Left kidney (tissue), 2 donors: ENCODE measurements around the gene ASPM. TPM values are rescaled to one million over a fixed set of nuclear protein-coding genes. Genes with fewer than 3 reads are reported as not detected.
"Not testable (repeated sequence)": the region's sequence is repeated elsewhere in the genome, so short reads cannot be mapped to it uniquely, and the experiment has no call there.

Experiments
- DNase-seq: peaks from one replicate; pipeline ENCODE4 v3.0.0-alpha.2; 2013
- polyA plus RNA-seq: library from polyadenylated mRNA; unstranded; fragments of 120-200 nt; gene quantifications from one replicate; pipeline ENCODE4 v1.2.1, GENCODE V29; 2013; ENCODE audit not compliant: insufficient read length

ASPM gene
- polyA plus RNA-seq, 1 donor: 38.6 TPM

GRCh38 chr1:197144570-197145325 lies 1.7 kb downstream of the ASPM start:
- no peak for DNase-seq

DNA sequence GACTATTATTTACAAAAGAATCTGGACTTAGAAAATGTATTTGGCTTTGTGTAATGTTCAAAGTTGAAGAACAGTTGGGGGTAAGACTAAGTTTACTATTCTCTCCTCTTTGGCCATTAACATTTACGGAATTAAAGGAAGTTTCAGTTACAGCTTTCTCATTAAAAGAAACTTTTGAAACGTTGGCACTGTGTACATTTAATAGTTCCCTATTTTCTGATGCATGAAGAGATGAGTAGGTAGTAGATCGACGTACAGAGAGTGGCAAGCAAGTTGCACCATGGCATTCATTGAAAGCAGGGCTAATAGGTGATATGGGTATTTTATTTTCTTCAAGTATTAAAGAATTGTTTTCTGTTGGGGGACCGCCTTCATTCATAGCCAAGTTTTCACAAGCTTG lies 3.2 kb downstream of the ASPM start:
- DNase-seq: no peak

DNA sequence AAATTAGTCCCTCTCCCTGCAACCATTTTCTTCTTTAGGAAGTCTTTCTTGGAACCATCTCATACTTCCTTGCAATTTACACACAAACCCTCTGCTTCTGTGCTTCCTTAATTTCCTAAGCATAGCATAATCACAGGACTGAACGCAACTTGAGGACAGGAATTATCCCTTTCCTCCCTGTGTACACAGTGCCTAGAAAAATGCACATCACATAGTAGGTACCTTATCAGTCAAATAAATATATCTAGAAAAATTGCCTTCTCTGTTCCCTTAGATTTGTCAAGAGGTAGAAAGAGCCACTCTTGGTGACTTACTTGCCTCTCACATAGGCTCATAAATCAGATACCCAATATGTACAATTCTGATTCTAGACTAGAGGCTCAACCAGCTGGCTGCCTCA lies 4.9 kb downstream of the ASPM start:
- no peak for DNase-seq

GRCh38 chr1:197140121-197140520 lies 6.3 kb downstream of the ASPM start:
- DNase-seq: no peak

DNA sequence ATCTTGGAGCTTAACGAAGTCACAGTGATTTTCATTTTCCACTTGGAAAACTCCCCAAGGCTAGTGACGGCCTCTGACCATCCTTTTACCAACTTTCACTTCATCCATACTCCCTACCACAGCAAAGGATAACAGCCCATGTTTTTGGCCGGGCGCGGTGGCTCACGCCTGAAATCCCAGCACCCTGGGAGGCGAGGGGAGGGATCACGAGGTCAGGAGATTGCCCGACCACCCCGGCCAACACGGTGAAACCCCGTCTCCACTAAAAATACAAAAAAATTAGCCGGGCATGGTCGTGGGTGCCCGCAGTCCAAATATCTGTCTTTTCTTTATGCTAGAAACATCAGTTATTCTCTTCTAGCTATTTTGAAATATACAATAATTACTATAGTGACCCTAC lies 7.3 kb downstream of the ASPM start:
- no peak for DNase-seq

GRCh38 chr1:197137322-197137721 lies 9.1 kb downstream of the ASPM start:
- DNase-seq: no peak

DNA sequence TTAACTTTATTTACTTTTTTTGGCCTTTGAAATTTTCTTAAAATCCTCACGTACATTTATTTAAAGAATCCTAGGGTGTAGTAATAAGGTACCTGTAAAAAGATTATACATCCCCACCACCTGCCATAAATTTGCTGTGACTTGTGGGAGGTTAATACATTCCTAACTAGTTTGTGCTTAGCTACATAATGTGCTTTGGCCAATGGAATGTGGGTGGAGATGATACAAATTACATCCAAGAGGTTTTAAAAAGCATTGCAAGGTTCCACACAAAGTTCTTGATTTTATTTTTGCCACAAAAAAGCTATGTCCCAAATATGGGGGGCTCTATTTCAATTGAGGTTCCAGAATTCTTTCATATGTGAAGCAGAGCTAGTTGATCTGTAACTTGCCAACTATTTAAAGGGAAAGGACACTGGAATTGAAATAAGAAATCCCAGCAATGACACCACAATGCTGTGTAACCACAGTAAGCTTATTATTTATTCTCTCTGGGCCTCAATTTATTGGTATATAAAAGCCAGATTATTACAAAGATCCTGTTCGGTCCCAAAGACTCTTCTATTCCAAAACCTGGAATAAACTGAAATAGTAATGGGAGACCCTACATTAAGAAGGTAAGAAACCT lies 15.7 kb downstream of the ASPM start:
- DNase-seq: no peak

DNA sequence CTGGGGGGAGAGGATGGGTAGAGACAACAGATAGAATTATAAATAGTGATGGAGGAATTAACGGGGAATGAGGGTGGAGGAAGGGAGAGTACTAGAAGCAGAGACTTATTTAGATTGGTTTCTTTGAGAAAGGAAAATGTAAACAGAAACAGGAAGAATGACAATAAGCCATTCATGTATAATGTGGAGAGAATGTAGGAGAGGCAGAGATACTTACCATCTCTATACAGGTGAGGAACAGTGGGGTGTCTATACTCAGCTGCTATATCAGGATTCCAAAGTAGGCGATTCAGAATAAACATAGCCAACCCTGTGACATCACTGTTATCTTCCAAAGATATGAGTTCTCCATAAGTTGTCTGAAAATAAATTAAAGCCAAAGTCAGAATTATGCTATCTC lies 16.8 kb downstream of the ASPM start:
- DNase-seq: no peak

GRCh38 chr1:197127246-197127912 lies 19.1 kb downstream of the ASPM start:
- no peak for DNase-seq

DNA sequence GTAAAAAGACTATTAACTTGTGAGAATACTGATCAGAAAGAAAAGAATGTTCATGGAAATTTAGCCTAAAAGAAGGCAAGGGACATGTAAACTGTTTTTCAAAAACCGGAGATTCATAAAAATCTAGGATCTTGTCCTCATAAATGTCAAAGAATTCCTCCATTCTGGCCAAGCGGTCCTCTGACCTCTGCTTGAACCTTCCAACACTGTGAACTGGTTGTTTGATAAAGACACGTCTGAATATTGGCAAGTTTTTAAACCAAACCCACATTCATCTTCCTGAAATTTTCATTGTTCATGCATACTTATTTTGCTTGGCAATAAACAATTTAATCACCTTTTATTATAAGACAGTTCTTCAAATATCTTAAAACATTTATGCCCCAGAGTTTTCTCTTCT lies 19.8 kb downstream of the ASPM start:
- DNase-seq: no peak

DNA sequence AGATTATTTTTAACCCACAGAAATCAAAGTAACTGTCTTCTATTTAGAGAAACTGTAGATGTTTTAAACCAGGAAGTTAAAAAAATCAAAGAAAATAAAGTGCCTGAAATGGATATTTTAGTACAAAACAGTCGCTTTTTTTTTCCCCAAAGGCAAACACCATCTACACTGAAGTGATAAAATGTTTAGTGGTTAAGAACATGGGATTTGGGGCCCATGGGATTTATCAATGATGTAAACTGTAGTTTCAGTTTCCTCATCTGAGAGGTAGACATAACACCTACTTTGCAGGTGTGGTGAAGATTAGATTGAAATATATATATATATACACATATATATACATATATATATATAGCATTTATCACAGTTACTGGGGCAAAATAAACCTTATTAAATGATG lies 22.1 kb downstream of the ASPM start:
- no peak for DNase-seq

GRCh38 chr1:197116156-197116555 lies 30.3 kb downstream of the ASPM start:
- no peak for DNase-seq

GRCh38 chr1:197106869-197107268 lies 39.6 kb downstream of the ASPM start:
- no peak for DNase-seq

- DNase-seq: no peak
Measured at GRCh38 chr1:197103300-197103699, 43.2 kb downstream of the ASPM start.

GRCh38 chr1:197101978-197102377 lies 44.5 kb downstream of the ASPM start:
- no peak for DNase-seq

- DNase-seq: no peak
Measured at GRCh38 chr1:197100677-197101076, 45.8 kb downstream of the ASPM start.

DNA sequence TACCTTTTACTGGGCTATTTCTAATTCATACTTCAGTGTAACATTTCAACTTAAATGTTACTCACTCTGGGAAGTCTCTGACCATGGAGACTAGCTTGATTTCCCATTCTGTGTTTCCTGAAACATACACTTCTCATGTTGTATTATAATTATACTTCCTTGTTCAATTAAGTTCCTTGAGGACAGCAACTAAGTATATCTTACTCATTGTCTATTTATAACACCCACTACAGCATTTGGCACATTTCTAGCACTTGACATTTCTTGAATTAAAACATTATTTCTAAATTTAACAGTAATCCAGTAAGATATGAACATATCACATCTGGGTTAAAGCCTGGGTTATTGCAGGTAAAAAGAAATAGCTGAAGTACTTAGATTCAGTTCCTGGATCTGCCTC lies 47.0 kb downstream of the ASPM start:
- no peak for DNase-seq

- not testable (repeated sequence) for DNase-seq
Measured at GRCh38 chr1:197096971-197097370, 49.5 kb downstream of the ASPM start.

GRCh38 chr1:197096137-197096536 lies 50.3 kb downstream of the ASPM start:
- no peak for DNase-seq

- no peak for DNase-seq
Measured at GRCh38 chr1:197093226-197093885, 53.1 kb downstream of the ASPM start.

DNA sequence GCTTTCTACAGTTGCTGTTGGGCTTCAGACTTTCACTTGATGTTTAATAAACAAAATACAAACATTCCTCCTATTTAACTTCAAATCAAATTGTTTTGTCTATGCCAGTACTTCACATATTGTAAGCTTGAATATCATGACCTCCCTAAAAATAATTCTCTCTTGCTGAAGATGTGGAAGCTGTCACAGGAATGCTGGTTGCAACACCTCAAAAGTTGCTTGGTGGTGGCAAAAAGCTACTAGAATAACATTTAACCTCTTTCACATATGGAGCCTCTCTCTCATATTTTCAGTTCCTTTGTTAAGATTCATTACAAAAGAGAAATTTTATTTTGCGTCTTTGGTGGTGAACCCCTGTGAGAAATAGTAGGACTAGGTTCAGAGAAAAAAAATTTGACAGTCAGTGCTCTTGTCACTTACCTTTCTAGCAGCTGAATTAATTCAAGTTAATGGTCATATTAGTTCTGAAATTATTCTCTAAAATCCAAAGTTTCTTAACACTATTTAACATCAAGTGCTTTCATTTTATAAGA lies 53.9 kb downstream of the ASPM start:
- no peak for DNase-seq

DNA sequence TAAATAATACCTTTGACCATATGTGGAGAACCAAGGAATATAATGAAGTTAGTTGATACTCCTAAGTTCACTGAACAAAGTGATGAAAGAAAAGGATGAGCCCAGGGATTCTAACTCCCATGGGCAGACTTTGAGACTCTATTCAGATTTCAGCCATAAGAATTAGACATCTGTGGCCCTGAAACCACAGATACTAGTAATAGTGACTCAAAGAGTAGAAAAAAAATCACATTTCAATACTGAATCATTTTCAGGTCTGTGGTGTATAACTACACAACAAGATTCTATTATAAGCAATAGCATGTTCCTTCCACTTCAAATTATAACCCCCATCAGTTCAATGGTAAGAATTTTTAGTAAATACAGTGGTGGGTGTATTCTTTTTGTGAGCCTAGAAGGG lies 63.0 kb downstream of the ASPM start:
- no peak for DNase-seq
